Hepatocyte (in vitro differentiated cells): ENCODE results near the gene PARD3B.

Experiments used
- CTCF ChIP-seq: fragments of 200-600 bp; sonication (generic); IDR thresholded peaks from 2 replicates; pipeline ENCODE4 v1.5.1; 2016; ENCODE audit warnings: antibody characterized with exemption, mild to moderate bottlenecking; ENCODE audit not compliant: poor library complexity
- EZH2phosphoT487 ChIP-seq: fragments of 200-600 bp; sonication (generic); IDR thresholded peaks from one replicate; pipeline ENCODE4 v1.6.1; 2018; ENCODE audit warnings: antibody characterized with exemption, mild to moderate bottlenecking, low read depth, moderate library complexity; ENCODE audit not compliant: unreplicated experiment, severe bottlenecking

- TF ChIP-seq CTCF = no peak
- no peak for TF ChIP-seq EZH2phosphoT487
Observed at GRCh38 chr2:204535764-204536163, 9.5 kb upstream of the PARD3B start.
